AG09309 (cell line): ENCODE measurements around the gene PPARG.
"Not testable (repeated sequence)": the region's sequence is repeated elsewhere in the genome, so short reads cannot be mapped to it uniquely, and the experiment has no call there.

Experiments used
- DNase-seq: peaks from one replicate; pipeline ENCODE4 v3.0.0-alpha.2; 2010; ENCODE audit warnings: low read depth
- H3K4me3 ChIP-seq: 2 replicates; pipeline ENCODE4 v1.5.1; 2011; ENCODE audit warnings: mild to moderate bottlenecking, low read depth, low read length, moderate library complexity; ENCODE audit not compliant: control insufficient read depth
- CTCF ChIP-seq: IDR thresholded peaks from 2 replicates; pipeline ENCODE4 v1.5.1; 2011; ENCODE audit warnings: mild to moderate bottlenecking, low read depth, low read length, inconsistent platforms; ENCODE audit not compliant: insufficient read depth, control insufficient read depth; ENCODE audit errors: missing control alignments

The PPARG gene

GRCh38 chr3:12279591-12280326, 9.1 kb upstream of the PPARG start:
- TF ChIP-seq CTCF = no peak
- H3K4me3 ChIP-seq = no peak overlapping the region
- DNase-seq = no peak

- H3K4me3 ChIP-seq = no peak overlapping the region
Observed at GRCh38 chr3:12280357-12280806, 8.5 kb upstream of the PPARG start.

GRCh38 chr3:12284591-12284990, 4.3 kb upstream of the PPARG start:
- no peak overlapping the region for H3K4me3 ChIP-seq
- no peak for DNase-seq
- no peak for TF ChIP-seq CTCF

More at GRCh38 chr3:12280357-12280806, 8.5 kb upstream of the PPARG start:
- DNase-seq = no peak
- TF ChIP-seq CTCF = no peak

- no peak overlapping the region for H3K4me3 ChIP-seq
- no peak for DNase-seq
- TF ChIP-seq CTCF = no peak
Observed at GRCh38 chr3:12285003-12285555, 3.8 kb upstream of the PPARG start.

- not testable (repeated sequence) for DNase-seq, H3K4me3 ChIP-seq
Observed at GRCh38 chr3:12285779-12286178, 3.1 kb upstream of the PPARG start.

- TF ChIP-seq CTCF = no peak
- DNase-seq = no peak
- no peak overlapping the region for H3K4me3 ChIP-seq
Observed at GRCh38 chr3:12286504-12286903, 2.4 kb upstream of the PPARG start.

- no peak for DNase-seq
Observed at GRCh38 chr3:12286927-12287726, 1.7 kb upstream of the PPARG start.

More at GRCh38 chr3:12286927-12287726, 1.7 kb upstream of the PPARG start:
- no peak for TF ChIP-seq CTCF
- H3K4me3 ChIP-seq = peak overlapping the region; percentile 22
